ENCODE measurements around the gene ANXA1.

Gene ANXA1

DNA sequence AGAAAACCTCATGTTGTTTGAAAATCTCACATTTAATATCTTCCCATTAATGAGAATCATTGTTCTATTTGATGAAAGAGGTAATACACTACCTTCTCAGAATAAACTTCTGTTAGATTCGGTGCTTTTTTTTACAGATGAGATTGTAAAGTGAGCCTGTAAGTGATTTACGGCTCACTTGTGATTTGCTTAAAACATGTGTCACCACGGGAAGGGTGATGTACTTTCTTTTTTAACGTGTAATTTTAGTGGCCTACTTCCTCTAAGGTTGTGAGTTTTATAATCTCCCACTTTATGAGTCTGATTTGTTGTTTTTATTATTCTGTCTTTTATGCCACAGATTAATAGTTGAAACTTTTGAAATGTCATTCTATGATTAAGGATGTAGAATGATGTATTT lies 15.9 kb downstream of the ANXA1 start:
- Histone ChIP-seq H3K27me3 (no peaks in the 10 kb centered on the region), H3K27ac (peak overlapping the region; percentile 71), H3K4me1 (ENCODE audit: control insufficient read depth in 1 of 2, insufficient read depth in 1 of 2, low read depth in 1 of 2, low read length in 1 of 2) (peaks cover 11% of the 10 kb centered on the region in 2 experiments), H3K9me3 (no peaks in the 10 kb centered on the region), H3K4me3 (ENCODE audit: low read depth in 1 of 2, low read length in 1 of 2) (no peak overlapping the region), H3K36me3 (peaks cover 78% of the 10 kb centered on the region)
- TF ChIP-seq, protein P1, sequence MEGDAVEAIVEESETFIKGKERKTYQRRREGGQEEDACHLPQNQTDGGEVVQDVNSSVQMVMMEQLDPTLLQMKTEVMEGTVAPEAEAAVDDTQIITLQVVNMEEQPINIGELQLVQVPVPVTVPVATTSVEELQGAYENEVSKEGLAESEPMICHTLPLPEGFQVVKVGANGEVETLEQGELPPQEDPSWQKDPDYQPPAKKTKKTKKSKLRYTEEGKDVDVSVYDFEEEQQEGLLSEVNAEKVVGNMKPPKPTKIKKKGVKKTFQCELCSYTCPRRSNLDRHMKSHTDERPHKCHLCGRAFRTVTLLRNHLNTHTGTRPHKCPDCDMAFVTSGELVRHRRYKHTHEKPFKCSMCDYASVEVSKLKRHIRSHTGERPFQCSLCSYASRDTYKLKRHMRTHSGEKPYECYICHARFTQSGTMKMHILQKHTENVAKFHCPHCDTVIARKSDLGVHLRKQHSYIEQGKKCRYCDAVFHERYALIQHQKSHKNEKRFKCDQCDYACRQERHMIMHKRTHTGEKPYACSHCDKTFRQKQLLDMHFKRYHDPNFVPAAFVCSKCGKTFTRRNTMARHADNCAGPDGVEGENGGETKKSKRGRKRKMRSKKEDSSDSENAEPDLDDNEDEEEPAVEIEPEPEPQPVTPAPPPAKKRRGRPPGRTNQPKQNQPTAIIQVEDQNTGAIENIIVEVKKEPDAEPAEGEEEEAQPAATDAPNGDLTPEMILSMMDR (IDR thresholded peaks at IDR 0.05) = no peak

DNA sequence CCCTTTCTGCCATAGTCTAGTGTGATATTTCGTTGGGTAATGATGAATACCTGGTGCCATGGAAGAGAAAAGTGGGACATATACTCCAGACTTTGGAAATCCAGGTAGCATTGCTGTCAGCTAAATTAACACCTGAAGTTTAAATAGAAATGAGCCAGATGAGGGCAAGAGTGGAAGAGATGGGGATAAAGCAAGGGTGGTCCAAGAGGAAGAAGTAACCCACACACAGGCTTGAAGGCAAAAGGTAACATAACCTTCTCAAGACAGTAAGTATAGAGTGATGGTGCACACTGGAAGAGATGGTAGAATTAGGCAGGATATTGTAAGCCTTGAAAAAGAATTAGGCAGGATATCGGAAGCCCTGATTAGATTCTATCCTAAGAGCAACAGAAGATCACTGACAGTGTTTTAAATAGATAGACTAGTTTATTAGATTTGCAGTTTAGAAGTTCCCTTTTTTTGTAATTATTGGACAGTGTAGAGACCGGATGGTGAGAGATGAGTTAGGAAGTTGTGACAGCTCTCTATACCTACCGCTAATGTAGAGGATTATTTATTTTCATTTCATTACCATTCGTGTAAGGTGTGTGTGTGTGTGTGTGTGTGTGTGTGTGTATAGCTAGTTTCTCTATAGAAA lies 16.8 kb downstream of the ANXA1 start:
- Histone ChIP-seq H3K36me3 (peaks cover 70% of the 10 kb centered on the region), H3K4me1 (ENCODE audit: control insufficient read depth in 1 of 2, insufficient read depth in 1 of 2, low read depth in 1 of 2, low read length in 1 of 2) (peaks cover 11% of the 10 kb centered on the region in 2 experiments), H3K4me3 (ENCODE audit: low read depth in 1 of 2, low read length in 1 of 2) (no peak overlapping the region), H3K27ac (peak overlapping the region; percentile 71), H3K27me3 (no peaks in the 10 kb centered on the region), H3K9me3 (no peaks in the 10 kb centered on the region)
- TF ChIP-seq, protein P1 (IDR thresholded peaks at IDR 0.05) = no peak

DNA sequence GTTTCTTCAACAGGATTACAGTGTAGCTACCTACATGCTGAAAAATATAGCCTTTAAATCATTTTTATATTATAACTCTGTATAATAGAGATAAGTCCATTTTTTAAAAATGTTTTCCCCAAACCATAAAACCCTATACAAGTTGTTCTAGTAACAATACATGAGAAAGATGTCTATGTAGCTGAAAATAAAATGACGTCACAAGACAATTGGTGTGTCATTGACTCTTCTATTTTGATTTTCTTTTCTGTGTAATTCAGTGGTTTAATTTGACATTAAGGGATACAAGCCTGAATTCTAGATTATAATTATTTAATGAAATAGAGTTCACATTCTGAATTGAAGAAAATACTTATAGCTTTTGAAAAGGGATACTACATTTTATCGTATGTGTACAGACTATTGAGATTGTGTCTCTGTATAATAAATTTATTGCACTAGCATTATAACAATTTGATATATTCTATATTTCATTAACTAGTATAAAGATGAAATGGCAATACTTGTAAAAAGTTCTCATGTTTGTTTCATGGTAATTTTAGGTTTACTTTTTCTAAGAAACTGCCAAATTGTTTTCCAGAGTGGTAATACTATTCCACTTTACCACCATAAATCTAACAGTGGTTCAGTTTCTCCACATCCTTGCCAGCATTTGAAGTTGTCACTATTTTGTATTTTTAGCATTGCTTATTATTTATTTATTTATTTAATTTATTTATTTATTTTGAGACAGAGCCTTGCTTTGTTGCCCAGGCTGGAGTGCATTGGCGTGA lies 18.7 kb downstream of the ANXA1 start:
- no peaks in the 10 kb centered on the region for H3K9me3 ChIP-seq
- peak overlapping the region; percentile 71 for H3K27ac ChIP-seq
- TF ChIP-seq, protein P1 (IDR thresholded peaks at IDR 0.05) = no peak
- peaks cover 50% of the 10 kb centered on the region for H3K36me3 ChIP-seq
- H3K4me3 ChIP-seq (ENCODE audit: low read depth in 1 of 2, low read length in 1 of 2) = no peak overlapping the region
- H3K4me1 ChIP-seq (ENCODE audit: control insufficient read depth in 1 of 2, insufficient read depth in 1 of 2, low read depth in 1 of 2, low read length in 1 of 2) = peaks cover 11% of the 10 kb centered on the region in 2 experiments
- no peaks in the 10 kb centered on the region for H3K27me3 ChIP-seq

DNA sequence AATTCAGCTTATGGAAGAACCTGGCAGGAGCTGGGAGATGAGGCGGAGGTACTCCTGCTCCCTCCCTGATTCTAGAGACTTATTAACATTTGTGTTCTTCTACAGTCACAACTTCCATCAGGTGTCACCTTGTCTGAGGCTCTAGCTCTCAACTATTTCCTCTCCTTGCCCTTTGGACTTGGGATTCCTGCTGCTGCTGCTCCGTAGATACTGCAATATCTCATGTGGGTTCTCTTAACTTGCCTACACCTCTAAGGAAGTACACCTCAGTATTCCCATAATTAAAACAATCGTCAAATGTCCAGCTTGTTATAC lies 21.2 kb downstream of the ANXA1 start:
- TF ChIP-seq, protein P1 (IDR thresholded peaks at IDR 0.05) = no peak
- Histone ChIP-seq H3K9me3 (no peaks in the 10 kb centered on the region), H3K36me3 (peaks cover 25% of the 10 kb centered on the region), H3K27me3 (no peaks in the 10 kb centered on the region), H3K4me1 (ENCODE audit: control insufficient read depth in 1 of 2, insufficient read depth in 1 of 2, low read depth in 1 of 2, low read length in 1 of 2) (peaks cover 7 to 10% of the 10 kb centered on the region in 2 experiments), H3K27ac (no peak overlapping the region), H3K4me3 (ENCODE audit: low read depth in 1 of 2, low read length in 1 of 2) (no peak overlapping the region)

DNA sequence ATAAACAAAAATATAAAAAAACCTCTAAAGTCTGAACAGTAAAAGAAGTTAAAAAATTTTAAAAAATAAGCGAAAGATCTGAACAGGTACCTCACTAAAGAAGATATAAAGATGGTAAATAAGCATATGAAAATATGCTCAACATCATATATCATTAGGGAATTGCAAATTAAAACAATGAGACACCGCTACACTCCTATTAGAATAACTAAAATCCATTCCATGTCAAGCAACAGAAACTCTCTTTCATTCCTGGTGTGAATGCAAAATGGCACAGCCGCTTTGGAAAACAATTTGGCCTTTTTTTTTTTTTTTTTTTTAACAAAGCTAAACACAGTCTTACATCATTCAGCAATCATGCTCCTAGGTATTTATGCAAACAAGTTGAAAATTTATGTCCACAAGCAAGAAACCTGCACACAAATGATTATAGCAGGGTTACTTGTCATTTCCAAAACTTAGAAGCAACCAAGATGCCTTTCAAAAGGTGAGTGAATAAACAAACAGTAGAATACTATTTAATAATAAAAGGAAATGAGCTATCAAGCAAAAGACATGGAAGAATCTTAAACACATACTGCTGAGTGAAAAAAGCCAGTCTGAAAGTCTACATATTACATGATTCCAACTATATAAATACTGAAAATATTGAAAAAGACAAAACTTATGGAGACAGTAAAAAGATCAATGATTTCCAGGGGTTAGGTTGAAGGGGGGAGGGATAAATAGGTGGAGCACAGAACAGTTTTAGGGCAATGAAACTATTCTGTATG lies 22.1 kb downstream of the ANXA1 start:
- peaks cover 25% of the 10 kb centered on the region for H3K36me3 ChIP-seq
- no peaks in the 10 kb centered on the region for H3K27me3 ChIP-seq
- no peak overlapping the region for H3K4me3 ChIP-seq (ENCODE audit: low read depth in 1 of 2, low read length in 1 of 2)
- TF ChIP-seq, protein P1 (IDR thresholded peaks at IDR 0.05) = no peak
- no peak overlapping the region for H3K27ac ChIP-seq
- H3K9me3 ChIP-seq = no peaks in the 10 kb centered on the region
- H3K4me1 ChIP-seq (ENCODE audit: control insufficient read depth in 1 of 2, insufficient read depth in 1 of 2, low read depth in 1 of 2, low read length in 1 of 2) = peaks cover 0 to 1% of the 10 kb centered on the region in 2 experiments

Measured in neutrophil (primary cell).